HepG2 (cell line): Measurements from ENCODE around the gene CRYGS. TPM values are rescaled to one million over a fixed set of nuclear protein-coding genes. Genes with fewer than 3 reads are reported as not detected.

Experiments used
- ETS1 ChIP-seq: sonication (generic); formaldehyde crosslinking; IDR thresholded peaks from 2 replicates; pipeline ENCODE4 v1.4.0; 2020; ENCODE audit warnings: missing genetic modification reagents
- EZH2 ChIP-seq: conservative IDR thresholded peaks from 2 replicates; pipeline ENCODE4 v1.6.1; 2012; ENCODE audit warnings: mild to moderate bottlenecking, low read depth, low read length, moderate library complexity
- FOXA3 ChIP-seq: IDR thresholded peaks from 2 replicates; pipeline ENCODE4 v1.6.1; 2016; ENCODE audit warnings: missing genetic modification reagents, missing compliant biosample characterization
- GABPA ChIP-seq, 2 experiments: IDR thresholded peaks; 2 replicates each; pipeline ENCODE4 v1.6.1; 2011 to 2016; ENCODE audit warnings: low read depth in 2 of 2, low read length in 1 of 2, missing biosample characterization in 1 of 2, missing genetic modification characterization in 1 of 2
- HMGXB3 ChIP-seq: sonication (generic); formaldehyde crosslinking; IDR thresholded peaks from 2 replicates; pipeline ENCODE4 v1.4.0; 2020; ENCODE audit warnings: missing genetic modification reagents, borderline replicate concordance
- JUN ChIP-seq: sonication (generic); formaldehyde crosslinking; IDR thresholded peaks from 2 replicates; pipeline ENCODE4 v1.4.0; 2020; ENCODE audit warnings: mild to moderate bottlenecking, missing genetic modification reagents
- KDM3A ChIP-seq: IDR thresholded peaks from 2 replicates; pipeline ENCODE4 v1.6.1; 2018; ENCODE audit warnings: low read depth, missing compliant biosample characterization
- MEIS2 ChIP-seq: sonication (generic); formaldehyde crosslinking; IDR thresholded peaks from 2 replicates; pipeline ENCODE4 v1.9.0; 2021; ENCODE audit warnings: mild to moderate bottlenecking, missing genetic modification reagents
- NCOA1 ChIP-seq: sonication (generic); formaldehyde crosslinking; IDR thresholded peaks from 2 replicates; pipeline ENCODE4 v1.9.0; 2021; ENCODE audit warnings: missing genetic modification reagents
- NFYC ChIP-seq: IDR thresholded peaks from 2 replicates; pipeline ENCODE4 v1.6.1; 2016; ENCODE audit warnings: missing genetic modification reagents, missing compliant biosample characterization
- PHF21A ChIP-seq: sonication (generic); formaldehyde crosslinking; IDR thresholded peaks from 2 replicates; pipeline ENCODE4 v1.5.0; 2020; ENCODE audit warnings: mild to moderate bottlenecking, missing genetic modification reagents
- PHF8 ChIP-seq: sonication (generic); formaldehyde crosslinking; IDR thresholded peaks from 2 replicates; pipeline ENCODE4 v1.5.0; 2020; ENCODE audit warnings: missing genetic modification reagents
- POLR2G ChIP-seq: fragments of 200-400 bp; formaldehyde crosslinking; IDR thresholded peaks from 2 replicates; pipeline ENCODE4 v1.6.1; 2018; ENCODE audit warnings: mild to moderate bottlenecking, low read depth, low read length, moderate library complexity
- RBM39 ChIP-seq: fragments of 200-400 bp; formaldehyde crosslinking; IDR thresholded peaks from one replicate; pipeline ENCODE4 v1.6.1; 2018; ENCODE audit warnings: antibody characterized with exemption, mild to moderate bottlenecking, low read depth, low read length; ENCODE audit not compliant: poor library complexity, severe bottlenecking
- REPIN1 ChIP-seq: sonication (generic); formaldehyde crosslinking; IDR thresholded peaks from 2 replicates; pipeline ENCODE4 v1.8.0; 2022; ENCODE audit warnings: missing genetic modification reagents, low read depth, mild to moderate bottlenecking, borderline replicate concordance
- THAP11 ChIP-seq: IDR thresholded peaks from 2 replicates; pipeline ENCODE4 v1.6.1; 2016; ENCODE audit warnings: missing biosample characterization, missing genetic modification reagents
- ZBTB10 ChIP-seq: sonication (generic); formaldehyde crosslinking; IDR thresholded peaks from 2 replicates; pipeline ENCODE4 v1.4.0; 2020; ENCODE audit warnings: missing genetic modification reagents, borderline replicate concordance
- ZNF468 ChIP-seq: sonication (generic); formaldehyde crosslinking; IDR thresholded peaks from 2 replicates; pipeline ENCODE4 v1.8.0; 2022; ENCODE audit warnings: mild to moderate bottlenecking, moderate library complexity, missing genetic modification reagents
- ZSCAN20 ChIP-seq: sonication (generic); formaldehyde crosslinking; IDR thresholded peaks from 2 replicates; pipeline ENCODE4 v1.4.0; 2020; ENCODE audit warnings: missing genetic modification reagents, mild to moderate bottlenecking, borderline replicate concordance
- polyA plus RNA-seq, 8 experiments: library from polyadenylated mRNA; depleted of rRNA in 3 of 8; stranded (reverse) in 7 of 8; unstranded in 1 of 8; fragments of >200 nt; fragmentation: Illumina TruSeq in 4 of 8; extraction: Trizol in 4 of 8; gene quantifications; 2 replicates each; pipeline versions ENCODE4 v1.2.1 to v1.2.3, GENCODE V29; 2011 to 2016; ENCODE audit warnings: low read depth in 4 of 8, missing spikeins in 1 of 8, mixed read lengths in 1 of 8; ENCODE audit not compliant: insufficient read depth in 1 of 8
- total RNA-seq, 5 experiments: library from RNA; depleted of rRNA; stranded (reverse); fragments of >200 nt; fragmentation: Illumina TruSeq; extraction: Trizol; gene quantifications; 2 replicates each; pipeline ENCODE4 v1.2.3, GENCODE V29; 2016; ENCODE audit warnings: low read depth in 1 of 5
- TF ChIP-seq, protein P1 (sequence below): sonication (generic); formaldehyde crosslinking; IDR thresholded peaks from 2 replicates; pipeline ENCODE4 v1.5.0; 2020; ENCODE audit warnings: missing genetic modification reagents

CRYGS gene
- total and polyA plus RNA-seq, 2 of the 13 experiments (the other 11 are each of a cell fraction or from before 2014, with no cell fraction given), result 2.1 to 6.7 TPM

GRCh38 chr3:186593862-186594261 lies 49.7 kb upstream of the CRYGS start (continued):
- TF ChIP-seq FOXA3 (CRISPR knock-in tag), result peak; percentile 47; the same call in 1 of the 2 replicates
- TF ChIP-seq NFYC (CRISPR knock-in tag), result peak; percentile 70
- TF ChIP-seq REPIN1 (CRISPR knock-in tag), result no peak; the same call in 1 of the 2 replicates
- no peak for TF ChIP-seq PHF8 (CRISPR knock-in tag)
- TF ChIP-seq PHF21A (CRISPR knock-in tag), result peak; percentile 36; the same call in 1 of the 2 replicates
- 0 out of 2 replicates have a peak, but pooled peaks have one; percentile 35 for TF ChIP-seq POLR2G
- no peak for TF ChIP-seq MEIS2 (CRISPR knock-in tag)
- TF ChIP-seq RBM39, result no peak
- TF ChIP-seq NCOA1 (CRISPR knock-in tag), result 0 out of 2 replicates have a peak, but pooled peaks have one; percentile 34
- no peak for TF ChIP-seq JUN
- TF ChIP-seq, protein P1, sequence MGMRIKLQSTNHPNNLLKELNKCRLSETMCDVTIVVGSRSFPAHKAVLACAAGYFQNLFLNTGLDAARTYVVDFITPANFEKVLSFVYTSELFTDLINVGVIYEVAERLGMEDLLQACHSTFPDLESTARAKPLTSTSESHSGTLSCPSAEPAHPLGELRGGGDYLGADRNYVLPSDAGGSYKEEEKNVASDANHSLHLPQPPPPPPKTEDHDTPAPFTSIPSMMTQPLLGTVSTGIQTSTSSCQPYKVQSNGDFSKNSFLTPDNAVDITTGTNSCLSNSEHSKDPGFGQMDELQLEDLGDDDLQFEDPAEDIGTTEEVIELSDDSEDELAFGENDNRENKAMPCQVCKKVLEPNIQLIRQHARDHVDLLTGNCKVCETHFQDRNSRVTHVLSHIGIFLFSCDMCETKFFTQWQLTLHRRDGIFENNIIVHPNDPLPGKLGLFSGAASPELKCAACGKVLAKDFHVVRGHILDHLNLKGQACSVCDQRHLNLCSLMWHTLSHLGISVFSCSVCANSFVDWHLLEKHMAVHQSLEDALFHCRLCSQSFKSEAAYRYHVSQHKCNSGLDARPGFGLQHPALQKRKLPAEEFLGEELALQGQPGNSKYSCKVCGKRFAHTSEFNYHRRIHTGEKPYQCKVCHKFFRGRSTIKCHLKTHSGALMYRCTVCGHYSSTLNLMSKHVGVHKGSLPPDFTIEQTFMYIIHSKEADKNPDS (CRISPR knock-in tag), result no peak
- TF ChIP-seq HMGXB3 (CRISPR knock-in tag), result no peak
- TF ChIP-seq GABPA (IDR thresholded peaks at IDR 0.05; ENCODE audit: low read depth, low read length), result no peak
- TF ChIP-seq GABPA (CRISPR knock-in tag; IDR thresholded peaks at IDR 0.05; ENCODE audit: low read depth), result peak; percentile 29; the same call in 1 of the 2 replicates
- TF ChIP-seq KDM3A (CRISPR knock-in tag), result no peak
- no peak for TF ChIP-seq ZBTB10 (CRISPR knock-in tag)
- TF ChIP-seq ZNF468 (CRISPR knock-in tag), result no peak
- no peak for TF ChIP-seq EZH2
- TF ChIP-seq ETS1 (CRISPR knock-in tag), result no peak
- no peak for TF ChIP-seq ZSCAN20 (CRISPR knock-in tag)
- TF ChIP-seq THAP11 (CRISPR knock-in tag), result 0 out of 2 replicates have a peak, but pooled peaks have one; percentile 5
